ENCODE results near the gene ERF. TPM values are rescaled to one million over a fixed set of nuclear protein-coding genes. Genes with fewer than 3 reads are reported as not detected.

Gene ERF
- total RNA-seq, 1 donor from 2014 or later: 55.5 TPM

GRCh38 chr19:42287017-42287826, 32.3 kb upstream of the ERF start:
- DNase-seq (ENCODE audit: low spot score): no peak

GRCh38 chr19:42286349-42287016, 31.6 kb upstream of the ERF start:
- DNase-seq (ENCODE audit: low spot score): no peak

DNA sequence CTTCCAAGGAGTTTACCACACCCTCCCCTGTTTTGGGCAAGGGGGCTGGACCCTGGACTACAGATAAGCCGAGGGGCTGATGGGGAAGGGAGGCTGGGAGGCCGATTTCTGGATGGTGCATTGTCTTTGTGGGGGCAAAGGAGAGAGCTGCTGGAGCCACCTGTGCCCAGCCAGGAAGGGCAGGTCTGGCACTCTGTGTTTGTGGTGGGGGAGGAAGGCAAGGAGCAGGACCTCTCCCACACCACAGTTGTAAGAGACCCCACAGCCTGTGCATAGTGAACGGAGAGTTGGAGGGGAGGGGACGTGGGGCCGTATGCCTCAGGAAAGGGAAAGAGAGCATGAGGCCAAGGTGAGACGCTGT, 31.0 kb upstream of the ERF start:
- DNase-seq (ENCODE audit: low spot score): no peak

DNA sequence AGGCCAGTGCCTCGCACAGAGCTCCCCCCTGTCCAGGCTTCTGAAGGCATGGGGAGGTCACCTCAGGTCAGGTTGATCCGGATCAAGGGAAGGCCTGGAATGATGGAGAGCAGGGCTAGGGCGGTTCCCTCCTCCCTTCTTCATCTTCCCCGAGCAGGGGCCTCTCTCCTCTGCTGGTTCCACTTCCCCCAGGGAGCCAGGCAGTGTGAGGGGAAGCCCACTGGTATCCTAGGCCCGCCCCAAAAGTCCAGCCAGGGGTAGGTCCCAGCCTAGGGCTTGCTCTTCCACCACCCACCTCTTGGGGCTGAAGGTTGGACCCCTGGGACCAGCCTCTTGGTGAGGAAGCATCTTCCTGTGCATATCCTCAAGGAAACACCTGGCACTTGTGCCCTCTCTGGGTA, 30.6 kb upstream of the ERF start:
- DNase-seq (ENCODE audit: low spot score): no peak

GRCh38 chr19:42284591-42285341, 29.8 kb upstream of the ERF start:
- no peak for DNase-seq (ENCODE audit: low spot score)

DNA sequence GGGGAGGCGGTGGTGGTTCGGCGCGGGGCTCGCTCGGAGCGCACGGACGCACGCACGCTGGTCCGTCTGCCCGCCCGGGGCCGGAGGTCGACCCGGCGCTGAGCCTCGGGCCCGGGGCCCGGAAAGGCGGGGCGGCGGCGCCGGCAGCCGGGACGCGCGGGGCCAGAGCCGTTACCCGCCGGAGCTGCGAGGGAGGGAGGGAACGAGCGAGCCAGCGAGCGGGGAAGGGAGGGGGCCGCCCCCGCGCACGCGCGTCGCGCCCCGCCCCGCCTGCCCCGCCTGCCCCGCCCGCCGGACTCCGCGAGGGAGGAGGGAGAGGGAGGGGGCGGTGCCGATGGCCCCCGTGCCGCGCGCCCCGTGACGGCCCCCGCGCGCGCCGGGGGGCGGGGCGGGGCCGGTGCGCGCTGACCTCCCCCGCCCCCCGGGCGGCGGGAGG, 29.2 kb upstream of the ERF start:
- peak; percentile 94 for DNase-seq (ENCODE audit: low spot score)

- peak; percentile 98 for DNase-seq (ENCODE audit: low spot score)
Observed at GRCh38 chr19:42283188-42284065, 28.5 kb upstream of the ERF start.

- no peak for DNase-seq (ENCODE audit: low spot score)
Observed at GRCh38 chr19:42282819-42283187, 27.9 kb upstream of the ERF start.

DNA sequence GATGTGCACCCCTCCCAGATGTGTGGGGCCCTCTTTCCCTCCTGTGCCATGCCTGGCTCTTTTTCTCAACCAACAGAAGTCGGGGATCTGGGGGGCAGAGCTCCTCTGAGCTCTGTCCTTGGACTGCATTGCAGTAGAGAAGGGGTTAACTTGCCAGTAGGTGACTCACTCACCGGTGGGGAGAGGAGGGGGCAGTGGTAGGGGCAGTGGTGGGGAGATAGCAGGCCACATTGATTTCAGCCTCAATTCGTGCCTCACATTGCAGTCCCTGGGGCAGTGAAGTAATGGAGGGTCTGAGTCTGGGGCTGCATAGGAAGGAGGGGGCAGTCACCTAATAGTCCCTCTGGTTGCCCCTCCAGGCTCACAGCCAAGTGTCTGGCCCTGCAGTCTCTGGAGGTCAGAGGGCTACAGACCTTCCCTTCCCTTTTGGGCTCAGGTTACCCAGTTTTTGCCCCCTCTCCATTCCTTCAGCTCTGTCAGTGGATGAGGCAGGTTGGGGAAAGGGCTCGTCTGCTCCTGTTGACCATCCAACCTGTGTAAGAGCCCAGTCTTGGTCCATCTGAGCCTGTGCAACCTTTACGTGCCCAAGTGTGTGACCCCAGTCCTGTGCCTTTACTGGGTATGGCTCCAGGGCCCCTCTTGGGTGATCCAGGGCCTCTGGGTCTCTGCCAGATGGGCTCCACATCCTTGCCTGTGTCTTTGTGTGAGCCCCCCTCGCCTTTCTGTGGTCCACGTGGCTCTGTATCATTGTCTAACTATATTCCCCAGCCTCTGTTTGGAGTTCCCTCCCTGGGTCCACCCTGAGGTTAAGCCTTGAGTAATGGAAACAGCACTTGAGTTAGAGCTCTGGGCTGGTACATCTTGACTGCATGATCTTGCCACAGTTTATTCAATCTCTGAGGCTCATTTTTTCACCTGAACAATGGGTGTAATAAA, 27.2 kb upstream of the ERF start:
- DNase-seq (ENCODE audit: low spot score): no peak

DNA sequence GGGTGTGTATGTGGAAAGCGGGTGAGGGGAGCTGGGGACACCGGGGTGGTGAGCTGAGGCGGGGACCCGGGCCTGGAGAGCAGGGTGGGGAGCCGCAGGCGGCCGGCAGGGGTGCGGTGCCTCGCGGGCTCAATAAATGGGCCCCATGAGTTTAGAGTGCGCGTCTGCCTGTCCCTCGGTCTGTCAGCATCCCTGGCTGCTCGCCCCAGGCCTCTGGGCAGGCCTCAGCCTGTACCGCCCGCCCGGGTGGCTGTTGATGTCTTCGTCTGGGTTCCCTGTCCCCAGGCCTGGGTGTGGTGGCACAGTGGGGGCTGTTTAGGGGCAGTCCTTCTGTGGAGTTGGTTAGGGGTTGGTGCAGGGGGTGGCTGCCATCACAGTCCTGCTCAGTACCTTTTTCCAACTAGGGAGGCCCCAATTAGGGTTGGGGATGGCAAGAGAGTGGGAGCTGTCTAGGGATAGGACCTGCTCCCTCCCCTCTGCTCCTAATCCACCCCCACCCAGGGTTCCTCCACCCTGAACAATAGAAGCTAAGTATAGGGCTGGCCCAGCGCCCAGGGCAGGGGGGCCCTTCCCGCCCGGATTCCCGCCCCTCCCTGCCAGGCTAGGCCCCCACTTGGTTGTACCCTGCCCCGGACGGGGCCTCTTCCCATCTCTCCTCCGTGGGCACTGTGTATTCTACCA, 26.4 kb upstream of the ERF start:
- DNase-seq (ENCODE audit: low spot score): peak; percentile 92

DNA sequence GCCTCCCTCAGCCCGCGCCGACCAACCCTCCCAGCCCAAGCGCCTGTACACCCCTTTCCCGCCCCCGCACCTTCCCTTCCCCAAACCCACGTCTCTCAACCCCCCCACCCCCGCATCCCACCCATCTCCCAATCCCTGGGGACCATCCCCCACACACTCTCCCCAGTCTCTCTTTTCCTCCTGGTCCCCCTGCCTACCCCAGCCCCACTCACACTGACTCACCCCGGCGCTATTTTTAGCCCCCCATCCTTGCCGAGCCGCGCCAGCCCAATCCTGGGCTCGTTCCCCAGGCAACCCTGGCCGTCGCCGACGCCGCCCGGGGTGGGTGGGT, 25.9 kb upstream of the ERF start:
- no peak for DNase-seq (ENCODE audit: low spot score)

GRCh38 chr19:42279902-42280814, 25.2 kb upstream of the ERF start:
- DNase-seq (ENCODE audit: low spot score): peak; percentile 98

GRCh38 chr19:42279155-42279901, 24.4 kb upstream of the ERF start:
- DNase-seq (ENCODE audit: low spot score): no peak

DNA sequence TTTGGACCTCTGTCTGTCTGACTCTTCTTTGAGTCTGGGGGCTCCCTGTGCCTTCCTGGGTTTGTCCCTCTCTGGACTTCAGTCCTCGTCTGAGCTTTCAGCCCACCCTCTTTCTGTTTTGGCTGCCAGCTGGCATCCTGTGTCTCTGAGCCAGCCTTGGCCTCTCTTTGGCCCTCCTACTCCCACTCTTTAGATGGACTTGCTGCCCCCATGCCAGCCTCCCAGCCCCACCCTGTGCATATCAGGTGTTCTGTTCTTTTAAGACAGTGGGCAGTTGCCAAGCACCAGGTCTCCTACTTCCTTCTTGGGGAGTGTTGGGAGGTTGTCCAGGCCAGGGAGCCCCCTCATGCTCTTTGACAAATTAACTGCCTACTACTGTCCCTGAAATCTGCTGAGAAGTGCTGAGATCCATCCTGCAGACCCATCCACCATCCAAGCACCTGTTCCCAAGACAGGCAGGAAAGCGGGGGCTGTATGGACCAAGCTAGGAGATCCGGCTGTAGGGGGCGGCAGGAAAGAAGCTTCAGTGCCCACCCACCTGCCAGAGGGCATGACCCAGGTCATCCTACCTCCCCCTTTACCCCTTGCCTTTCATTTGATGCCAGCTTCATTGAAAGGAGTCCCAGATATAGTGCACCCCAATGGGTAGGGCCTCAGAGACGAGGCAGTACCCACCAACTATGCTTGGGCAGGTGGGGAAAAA, 23.7 kb upstream of the ERF start:
- DNase-seq (ENCODE audit: low spot score): no peak

- DNase-seq (ENCODE audit: low spot score): no peak
Observed at GRCh38 chr19:42277821-42278451, 23.0 kb upstream of the ERF start.

GRCh38 chr19:42276821-42277220, 21.9 kb upstream of the ERF start:
- DNase-seq (ENCODE audit: low spot score): no peak

- DNase-seq (ENCODE audit: low spot score): no peak
Observed at GRCh38 chr19:42276284-42276683, 21.4 kb upstream of the ERF start.

All from mesenteric fat pad (tissue), 1 donor.